GM18951 (cell line): Measurements from ENCODE around the gene USP49.

ENCODE experiments used
- POLR2A ChIP-seq: IDR thresholded peaks from 4 replicates; pipeline ENCODE4 v1.6.1; 2011; ENCODE audit warnings: mild to moderate bottlenecking; ENCODE audit not compliant: insufficient read length, insufficient read depth; ENCODE audit errors: extremely low read depth
- in situ Hi-C: fragments of 300-500 bp; cut with MboI; formaldehyde crosslinking; loops from one replicate; pipeline ENCODE4 v1.12.0; 2022; ENCODE audit warnings: low sequenced_read_pairs, mixed read lengths, inconsistent platforms; ENCODE audit not compliant: unreplicated experiment

The USP49 gene

GRCh38 chr6:41878961-41879405 lies 16.2 kb downstream of the USP49 start:
- in situ Hi-C loops, result no loop called here
- TF ChIP-seq POLR2A, result no peak

- in situ Hi-C loops, result no loop called here
- TF ChIP-seq POLR2A, result no peak
These were observed 16.9 kb downstream of the USP49 start for GRCh38 chr6:41878246-41878645.

- no peak for TF ChIP-seq POLR2A
- in situ Hi-C loops, result no loop called here
These were observed 18.0 kb downstream of the USP49 start for GRCh38 chr6:41877051-41877680.

GRCh38 chr6:41874741-41875140 lies 20.4 kb downstream of the USP49 start:
- in situ Hi-C loops, result no loop called here
- no peak for TF ChIP-seq POLR2A

GRCh38 chr6:41872147-41872546 lies 23.0 kb downstream of the USP49 start:
- TF ChIP-seq POLR2A, result no peak
- in situ Hi-C loops, result no loop called here

- in situ Hi-C loops, result no loop called here
- TF ChIP-seq POLR2A, result no peak
These were observed 23.5 kb downstream of the USP49 start for GRCh38 chr6:41871691-41872090.

- TF ChIP-seq POLR2A, result no peak
- in situ Hi-C loops, result no loop called here
These were observed 35.8 kb downstream of the USP49 start for GRCh38 chr6:41859356-41859755.

- no peak for TF ChIP-seq POLR2A
- in situ Hi-C loops, result no loop called here
These were observed 36.5 kb downstream of the USP49 start for GRCh38 chr6:41858703-41859102.

GRCh38 chr6:41850861-41851260 lies 44.3 kb downstream of the USP49 start:
- TF ChIP-seq POLR2A, result no peak

GRCh38 chr6:41846666-41847237 lies 48.4 kb downstream of the USP49 start:
- in situ Hi-C loops, result loop anchor here (10.0 kb wide), 1 partner anchor 198 kb away; no protein-coding TSS in a partner anchor
- no peak for TF ChIP-seq POLR2A

More at GRCh38 chr6:41850861-41851260, 44.3 kb downstream of the USP49 start:
- in situ Hi-C loops, result no loop called here

- in situ Hi-C loops, result loop anchor here (10.0 kb wide), 1 partner anchor 202 kb away; no protein-coding TSS in a partner anchor
- TF ChIP-seq POLR2A, result no peak
These were observed 52.0 kb downstream of the USP49 start for GRCh38 chr6:41843178-41843577.

GRCh38 chr6:41840326-41840725 lies 54.8 kb downstream of the USP49 start:
- TF ChIP-seq POLR2A, result no peak
- in situ Hi-C loops, result loop anchor here (10.0 kb wide), 1 partner anchor 204 kb away; no protein-coding TSS in a partner anchor

- in situ Hi-C loops, result no loop called here
- TF ChIP-seq POLR2A, result no peak
These were observed 58.5 kb downstream of the USP49 start for GRCh38 chr6:41836660-41837052.

GRCh38 chr6:41836022-41836659 lies 59.0 kb downstream of the USP49 start:
- no peak for TF ChIP-seq POLR2A
- in situ Hi-C loops, result no loop called here
